Keratinocyte (primary cell): Measurements from ENCODE around the gene DCLRE1A. TPM values are rescaled to one million over a fixed set of nuclear protein-coding genes. Genes with fewer than 3 reads are reported as not detected.
"Not testable (repeated sequence)": the region's sequence is repeated elsewhere in the genome, so short reads cannot be mapped to it uniquely, and the experiment has no call there.

ENCODE experiments used
- DNase-seq: peaks from one replicate; pipeline ENCODE4 v3.0.0-alpha.2; 2011; ENCODE audit warnings: low read depth, missing footprints, low spot score
- FAIRE-seq: peaks from 2 replicates; lab custom pipeline; 2011; peaks lifted over from hg19 to GRCh38; lab: Jason Lieb, UNC
- H2AFZ ChIP-seq: 2 replicates; pipeline ENCODE4 v1.6.0; 2012; ENCODE audit warnings: low read length, control low read depth, inconsistent platforms; ENCODE audit not compliant: control insufficient read depth
- H3K27ac ChIP-seq: 2 replicates; pipeline ENCODE4 v1.5.1; 2011; ENCODE audit warnings: low read length; ENCODE audit not compliant: control insufficient read depth, insufficient read depth
- H3K27me3 ChIP-seq: 3 replicates; pipeline ENCODE4 v1.6.0; 2011; ENCODE audit warnings: low read length; ENCODE audit not compliant: control insufficient read depth, insufficient read depth; ENCODE audit errors: extremely low read depth
- H3K36me3 ChIP-seq, 2 experiments: 2 replicates in 1 of 2; 3 replicates in 1 of 2; pipeline ENCODE4 v1.5.1; 2011; ENCODE audit warnings: low read length in 2 of 2, mild to moderate bottlenecking in 1 of 2; ENCODE audit not compliant: control insufficient read depth in 2 of 2, insufficient read depth in 2 of 2; ENCODE audit errors: extremely low read depth in 1 of 2
- H3K4me1 ChIP-seq: 3 replicates; pipeline ENCODE4 v1.5.1; 2011; ENCODE audit warnings: low read length; ENCODE audit not compliant: control insufficient read depth, insufficient read depth; ENCODE audit errors: extremely low read depth
- H3K4me2 ChIP-seq: 3 replicates; pipeline ENCODE4 v1.6.0; 2011; ENCODE audit warnings: low read depth, low read length; ENCODE audit not compliant: control insufficient read depth, insufficient read depth; ENCODE audit errors: extremely low read depth
- H3K4me3 ChIP-seq, 3 experiments: fragments of 200-600 bp in 1 of 3; sonication (generic) in 1 of 3; 2 replicates in 2 of 3; 3 replicates in 1 of 3; pipeline ENCODE4 v1.5.1; 2011 to 2016; ENCODE audit warnings: low read length in 3 of 3, mild to moderate bottlenecking in 3 of 3, control low read depth in 2 of 3, inconsistent platforms in 1 of 3, low read depth in 1 of 3, mixed read lengths in 1 of 3, mixed run types in 1 of 3, moderate library complexity in 1 of 3; ENCODE audit not compliant: control insufficient read depth in 2 of 3, insufficient read depth in 2 of 3; ENCODE audit errors: extremely low read depth in 1 of 3
- H3K79me2 ChIP-seq: 2 replicates; pipeline ENCODE4 v1.6.0; 2012; ENCODE audit warnings: low read length; ENCODE audit not compliant: control insufficient read depth, insufficient read depth
- H3K9ac ChIP-seq: 3 replicates; pipeline ENCODE4 v1.6.0; 2011; ENCODE audit warnings: low read length; ENCODE audit not compliant: control insufficient read depth, insufficient read depth; ENCODE audit errors: extremely low read depth
- H3K9me1 ChIP-seq: 3 replicates; pipeline ENCODE4 v1.6.0; 2011; ENCODE audit warnings: low read length; ENCODE audit not compliant: control insufficient read depth, insufficient read depth; ENCODE audit errors: extremely low read depth
- H3K9me3 ChIP-seq: 2 replicates; pipeline ENCODE4 v1.5.1; 2012; ENCODE audit warnings: low read depth, low read length; ENCODE audit not compliant: control insufficient read depth
- H4K20me1 ChIP-seq: 3 replicates; pipeline ENCODE4 v1.6.0; 2011; ENCODE audit warnings: low read length; ENCODE audit not compliant: control insufficient read depth, insufficient read depth; ENCODE audit errors: extremely low read depth
- CTCF ChIP-seq, 3 experiments: IDR thresholded peaks in 1 of 3; conservative IDR thresholded peaks in 1 of 3; optimal IDR thresholded peaks in 1 of 3; 2 replicates in 2 of 3; 3 replicates in 1 of 3; pipeline versions ENCODE3 to v1.5.1; 2011; ENCODE audit warnings: low read length in 3 of 3, mild to moderate bottlenecking in 3 of 3, moderate library complexity in 2 of 3, control low read depth in 1 of 3, inconsistent platforms in 1 of 3; ENCODE audit not compliant: insufficient read depth in 2 of 3; ENCODE audit errors: extremely low read depth in 1 of 3
- EZH2 ChIP-seq: IDR thresholded peaks from one replicate; pipeline ENCODE4 v1.6.1; 2012; ENCODE audit warnings: inconsistent platforms, mild to moderate bottlenecking, low read length, moderate library complexity
- dilution Hi-C: fragments of 300-500 bp; cut with MboI; formaldehyde crosslinking; loops from one replicate; pipeline ENCODE4 v1.7.0; 2020; ENCODE audit warnings: low sequenced_read_pairs; ENCODE audit not compliant: extremely low pct_ligation_motif_present
- polyA plus RNA-seq, 5 experiments: library from polyadenylated mRNA; depleted of rRNA in 3 of 5; stranded (reverse) in 3 of 5; stranded (forward) in 1 of 5; unstranded in 1 of 5; fragments of >200 nt; gene quantifications; 1 replicate in 1 of 5; 2 replicates in 3 of 5; 3 replicates in 1 of 5; pipeline versions ENCODE4 v1.2.1 to v1.2.3, GENCODE V29; 2011 to 2012; ENCODE audit warnings: missing spikeins in 2 of 5, low read depth in 1 of 5, low replicate concordance in 1 of 5

Gene DCLRE1A
- polyA plus RNA-seq, 1 donor (not counting 4 experiments of a cell fraction or from before 2014, with no cell fraction given): 6.5 TPM

- H3K4me1 ChIP-seq: no peaks in the 10 kb centered on the region
- DNase-seq (no peak), FAIRE-seq (no peak)
- no peak overlapping the region for H3K27ac ChIP-seq
- H3K9me3 ChIP-seq: no peaks in the 10 kb centered on the region
- H3K36me3 ChIP-seq: no peaks in the 10 kb centered on the region
- H3K9ac ChIP-seq: no peak overlapping the region
- no peaks in the 10 kb centered on the region for H3K27me3 ChIP-seq
- H3K9me1 ChIP-seq: no peaks in the 10 kb centered on the region
- no peak overlapping the region for H3K4me3 ChIP-seq
- TF ChIP-seq EZH2 (no peak), CTCF (optimal IDR thresholded peaks at IDR 0.05 in 1 of 3, IDR thresholded peaks at IDR 0.05 in 1 of 3, conservative IDR thresholded peaks at IDR 0.05 in 1 of 3; ENCODE audit: extremely low read depth in 1 of 3, insufficient read depth in 2 of 3, low read length in 3 of 3) (no peak)
- dilution Hi-C loops: no loop called here
- no peaks in the 10 kb centered on the region for H3K79me2 ChIP-seq
- H2AFZ ChIP-seq: no peak overlapping the region
- H3K4me2 ChIP-seq: no peak overlapping the region
- no peaks in the 10 kb centered on the region for H4K20me1 ChIP-seq
Observed at GRCh38 chr10:113843972-113844485, 9.9 kb downstream of the DCLRE1A start.

DNA sequence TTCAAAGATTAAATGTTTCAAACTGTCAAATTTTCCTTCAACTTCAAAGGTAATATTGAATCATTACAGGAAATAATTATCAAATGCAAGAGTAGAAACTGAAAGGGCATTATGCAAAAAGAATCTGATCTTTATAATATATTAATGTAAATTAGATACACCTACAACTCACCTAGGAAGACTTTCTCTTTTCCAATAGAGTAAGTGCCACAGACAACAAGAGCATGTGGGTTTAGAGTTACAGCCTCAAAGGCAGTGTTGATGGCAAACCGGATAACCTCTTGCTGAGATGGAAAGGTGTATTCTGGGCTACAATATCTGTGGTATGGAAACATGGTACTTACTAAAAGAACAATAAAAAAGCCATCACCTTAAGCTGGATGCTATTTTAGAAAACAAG is 11.7 kb downstream of the DCLRE1A start:
- Histone ChIP-seq H3K9ac (no peak overlapping the region), H3K79me2 (no peaks in the 10 kb centered on the region), H3K4me2 (no peak overlapping the region), H3K4me3 (no peak overlapping the region), H3K36me3 (no peaks in the 10 kb centered on the region), H3K9me1 (no peaks in the 10 kb centered on the region), H3K4me1 (no peaks in the 10 kb centered on the region), H4K20me1 (no peaks in the 10 kb centered on the region), H3K27me3 (no peaks in the 10 kb centered on the region), H3K9me3 (no peaks in the 10 kb centered on the region), H2AFZ (no peak overlapping the region), H3K27ac (no peak overlapping the region)
- FAIRE-seq (no peak), DNase-seq (no peak)
- dilution Hi-C loops: no loop called here
- no peak for TF ChIP-seq EZH2
- no peak for TF ChIP-seq CTCF (optimal IDR thresholded peaks at IDR 0.05 in 1 of 3, IDR thresholded peaks at IDR 0.05 in 1 of 3, conservative IDR thresholded peaks at IDR 0.05 in 1 of 3; ENCODE audit: extremely low read depth in 1 of 3, insufficient read depth in 2 of 3, low read length in 3 of 3)

- H3K4me1 ChIP-seq, H3K36me3 ChIP-seq, dilution Hi-C loops, DNase-seq, H3K9me3 ChIP-seq, H3K79me2 ChIP-seq, H3K9me1 ChIP-seq, H3K9ac ChIP-seq, H3K4me3 ChIP-seq, H3K27ac ChIP-seq, H3K4me2 ChIP-seq, H3K27me3 ChIP-seq, FAIRE-seq, H2AFZ ChIP-seq, H4K20me1 ChIP-seq: not testable (repeated sequence)
Observed at GRCh38 chr10:113828567-113828966, 25.3 kb downstream of the DCLRE1A start.
